T-helper 1 cell treated with Interleukin-12 subunit alpha and Interleukin-12 subunit beta and Interleukin-4 antibody, amounts not matched to agents 30 μg/mL and 1 μg/mL, for 36 hours (primary cell): ENCODE measurements around the gene PTPRF.

Experiments
- H3K27ac Mint-ChIP-seq: one replicate; pipeline ENCODE4 v1.8.0; 2021; ENCODE audit warnings: mild to moderate bottlenecking, mixed read lengths
- H3K27me3 Mint-ChIP-seq: one replicate; pipeline ENCODE4 v1.8.0; 2021; ENCODE audit warnings: low read depth, mixed read lengths
- H3K36me3 Mint-ChIP-seq: one replicate; pipeline ENCODE4 v1.8.0; 2021; ENCODE audit warnings: low read depth, mixed read lengths
- H3K4me1 Mint-ChIP-seq: one replicate; pipeline ENCODE4 v1.8.0; 2021; ENCODE audit warnings: low read depth, mixed read lengths
- H3K4me3 Mint-ChIP-seq: one replicate; pipeline ENCODE4 v1.8.0; 2021; ENCODE audit warnings: mild to moderate bottlenecking, moderate library complexity, mixed read lengths
- H3K9me3 Mint-ChIP-seq: one replicate; pipeline ENCODE4 v1.8.0; 2021; ENCODE audit warnings: mixed read lengths

The PTPRF gene

GRCh38 chr1:43617668-43618067, 87.0 kb downstream of the PTPRF start:
- Mint-ChIP-seq H3K9me3 (no peaks in the 10 kb centered on the region), H3K4me1 (no peaks in the 10 kb centered on the region), H3K36me3 (no peaks in the 10 kb centered on the region), H3K4me3 (no peak overlapping the region), H3K27me3 (no peaks in the 10 kb centered on the region), H3K27ac (no peak overlapping the region)

GRCh38 chr1:43618521-43619313, 88.0 kb downstream of the PTPRF start:
- Mint-ChIP-seq H3K9me3 (no peaks in the 10 kb centered on the region), H3K27ac (no peak overlapping the region), H3K4me1 (no peaks in the 10 kb centered on the region), H3K4me3 (no peak overlapping the region), H3K36me3 (no peaks in the 10 kb centered on the region), H3K27me3 (no peaks in the 10 kb centered on the region)

- Mint-ChIP-seq H3K27me3 (no peaks in the 10 kb centered on the region), H3K4me1 (no peaks in the 10 kb centered on the region), H3K9me3 (no peaks in the 10 kb centered on the region), H3K36me3 (no peaks in the 10 kb centered on the region), H3K27ac (no peak overlapping the region), H3K4me3 (no peak overlapping the region)
Observed at GRCh38 chr1:43619314-43619790, 88.7 kb downstream of the PTPRF start.

- Mint-ChIP-seq H3K27ac (no peak overlapping the region), H3K4me3 (no peak overlapping the region), H3K9me3 (no peaks in the 10 kb centered on the region), H3K27me3 (no peaks in the 10 kb centered on the region), H3K4me1 (no peaks in the 10 kb centered on the region), H3K36me3 (no peaks in the 10 kb centered on the region)
Observed at GRCh38 chr1:43619996-43620920, 89.6 kb downstream of the PTPRF start.

- no peak overlapping the region for H3K27ac Mint-ChIP-seq
- H3K4me1 Mint-ChIP-seq: no peaks in the 10 kb centered on the region
- H3K9me3 Mint-ChIP-seq: no peaks in the 10 kb centered on the region
- H3K4me3 Mint-ChIP-seq: no peak overlapping the region
- H3K27me3 Mint-ChIP-seq: no peaks in the 10 kb centered on the region
- H3K36me3 Mint-ChIP-seq: no peaks in the 10 kb centered on the region
Observed at GRCh38 chr1:43620956-43621355, 90.3 kb downstream of the PTPRF start.

- Mint-ChIP-seq H3K4me1 (no peaks in the 10 kb centered on the region), H3K27me3 (no peaks in the 10 kb centered on the region), H3K4me3 (no peak overlapping the region), H3K9me3 (no peaks in the 10 kb centered on the region), H3K36me3 (no peaks in the 10 kb centered on the region), H3K27ac (no peak overlapping the region)
Observed at GRCh38 chr1:43621386-43621785, 90.7 kb downstream of the PTPRF start.

- H3K36me3 Mint-ChIP-seq: no peaks in the 10 kb centered on the region
- H3K9me3 Mint-ChIP-seq: no peaks in the 10 kb centered on the region
- no peaks in the 10 kb centered on the region for H3K27me3 Mint-ChIP-seq
- no peak overlapping the region for H3K27ac Mint-ChIP-seq
- no peak overlapping the region for H3K4me3 Mint-ChIP-seq
- H3K4me1 Mint-ChIP-seq: no peaks in the 10 kb centered on the region
Observed at GRCh38 chr1:43621861-43622260, 91.2 kb downstream of the PTPRF start.

- Mint-ChIP-seq H3K27me3 (no peaks in the 10 kb centered on the region), H3K9me3 (no peaks in the 10 kb centered on the region), H3K4me1 (no peaks in the 10 kb centered on the region), H3K36me3 (no peaks in the 10 kb centered on the region), H3K4me3 (no peak overlapping the region), H3K27ac (no peak overlapping the region)
Observed at GRCh38 chr1:43622471-43622870, 91.8 kb downstream of the PTPRF start.

GRCh38 chr1:43622901-43623780, 92.5 kb downstream of the PTPRF start:
- Mint-ChIP-seq H3K36me3 (no peaks in the 10 kb centered on the region), H3K4me3 (no peak overlapping the region), H3K27ac (no peak overlapping the region), H3K27me3 (no peaks in the 10 kb centered on the region), H3K9me3 (no peaks in the 10 kb centered on the region), H3K4me1 (no peaks in the 10 kb centered on the region)

- no peaks in the 10 kb centered on the region for H3K4me1 Mint-ChIP-seq
- H3K27me3 Mint-ChIP-seq: peaks cover under 1% of the 10 kb centered on the region
- no peak overlapping the region for H3K4me3 Mint-ChIP-seq
- no peaks in the 10 kb centered on the region for H3K9me3 Mint-ChIP-seq
- H3K27ac Mint-ChIP-seq: no peak overlapping the region
- no peaks in the 10 kb centered on the region for H3K36me3 Mint-ChIP-seq
Observed at GRCh38 chr1:43625063-43625780, 94.5 kb downstream of the PTPRF start.

- no peak overlapping the region for H3K27ac Mint-ChIP-seq
- no peaks in the 10 kb centered on the region for H3K36me3 Mint-ChIP-seq
- no peaks in the 10 kb centered on the region for H3K9me3 Mint-ChIP-seq
- no peak overlapping the region for H3K4me3 Mint-ChIP-seq
- H3K4me1 Mint-ChIP-seq: no peaks in the 10 kb centered on the region
- H3K27me3 Mint-ChIP-seq: peaks cover 11% of the 10 kb centered on the region
Observed at GRCh38 chr1:43632135-43632670, 101.5 kb downstream of the PTPRF start.

GRCh38 chr1:43634721-43635120, 104.0 kb downstream of the PTPRF start:
- Mint-ChIP-seq H3K9me3 (no peaks in the 10 kb centered on the region), H3K27ac (no peak overlapping the region), H3K27me3 (peaks cover 11% of the 10 kb centered on the region), H3K36me3 (no peaks in the 10 kb centered on the region), H3K4me3 (no peak overlapping the region), H3K4me1 (no peaks in the 10 kb centered on the region)

- H3K27ac Mint-ChIP-seq: no peak overlapping the region
- no peaks in the 10 kb centered on the region for H3K4me1 Mint-ChIP-seq
- H3K4me3 Mint-ChIP-seq: no peak overlapping the region
Observed at GRCh38 chr1:43636006-43636641, 105.4 kb downstream of the PTPRF start.

More at GRCh38 chr1:43636006-43636641, 105.4 kb downstream of the PTPRF start:
- peaks cover 7% of the 10 kb centered on the region for H3K27me3 Mint-ChIP-seq
- no peaks in the 10 kb centered on the region for H3K36me3 Mint-ChIP-seq
- H3K9me3 Mint-ChIP-seq: no peaks in the 10 kb centered on the region
